Measurements from ENCODE around the gene POMC. TPM values are rescaled to one million over a fixed set of nuclear protein-coding genes. Genes with fewer than 3 reads are reported as not detected.
A peak's percentile ranks its signal among the peaks of the same experiment; 100 is the strongest.
"Not testable (repeated sequence)": the region's sequence is repeated elsewhere in the genome, so short reads cannot be mapped to it uniquely, and the experiment has no call there.

Gene POMC
- total and polyA plus RNA-seq, 10 donors, result 2.4 to 9.8 (median 4.0) TPM

DNA sequence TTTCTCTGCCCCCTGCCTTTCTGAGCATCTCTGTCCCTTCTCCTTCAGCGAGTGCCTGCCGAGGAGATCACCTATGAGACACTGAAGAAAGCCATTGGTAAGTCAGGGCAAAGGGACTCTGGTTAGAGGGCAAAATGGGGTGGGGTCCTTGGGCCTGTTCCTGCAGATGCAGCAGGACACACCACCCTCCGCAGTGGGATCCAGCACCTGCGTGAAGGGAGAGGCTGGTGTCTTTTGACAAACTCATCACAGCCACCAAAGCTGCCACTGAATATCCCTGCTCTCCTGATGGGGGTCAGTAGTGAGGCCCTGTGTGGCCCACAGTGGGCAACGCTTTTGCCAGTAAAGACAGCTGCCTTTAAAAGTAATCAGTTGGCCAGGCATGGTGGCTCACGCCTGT, 18.7 kb downstream of the POMC start:
- intact Hi-C loops (cut with DNase I; ENCODE audit: low total_unique reads), result no loop called here
- TF ChIP-seq POLR2A (IDR thresholded peaks at IDR 0.05) (no peak), POLR2AphosphoS5 (IDR thresholded peaks at IDR 0.05) (no peak)
- TF ChIP-seq, protein P1, sequence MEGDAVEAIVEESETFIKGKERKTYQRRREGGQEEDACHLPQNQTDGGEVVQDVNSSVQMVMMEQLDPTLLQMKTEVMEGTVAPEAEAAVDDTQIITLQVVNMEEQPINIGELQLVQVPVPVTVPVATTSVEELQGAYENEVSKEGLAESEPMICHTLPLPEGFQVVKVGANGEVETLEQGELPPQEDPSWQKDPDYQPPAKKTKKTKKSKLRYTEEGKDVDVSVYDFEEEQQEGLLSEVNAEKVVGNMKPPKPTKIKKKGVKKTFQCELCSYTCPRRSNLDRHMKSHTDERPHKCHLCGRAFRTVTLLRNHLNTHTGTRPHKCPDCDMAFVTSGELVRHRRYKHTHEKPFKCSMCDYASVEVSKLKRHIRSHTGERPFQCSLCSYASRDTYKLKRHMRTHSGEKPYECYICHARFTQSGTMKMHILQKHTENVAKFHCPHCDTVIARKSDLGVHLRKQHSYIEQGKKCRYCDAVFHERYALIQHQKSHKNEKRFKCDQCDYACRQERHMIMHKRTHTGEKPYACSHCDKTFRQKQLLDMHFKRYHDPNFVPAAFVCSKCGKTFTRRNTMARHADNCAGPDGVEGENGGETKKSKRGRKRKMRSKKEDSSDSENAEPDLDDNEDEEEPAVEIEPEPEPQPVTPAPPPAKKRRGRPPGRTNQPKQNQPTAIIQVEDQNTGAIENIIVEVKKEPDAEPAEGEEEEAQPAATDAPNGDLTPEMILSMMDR (IDR thresholded peaks at IDR 0.05 in 8 of 11, conservative IDR thresholded peaks at IDR 0.05 in 3 of 11), result no peak
- H3K4me3 ChIP-seq, result no peak overlapping the region
- peaks cover 0 to 43% (median 0%) of the 10 kb centered on the region in 6 donors for H3K36me3 ChIP-seq
- DNase-seq, result peak; percentile 52
- H3K27me3 ChIP-seq (replicated peaks in 1 of 7), result no peaks in the 10 kb centered on the region
- no peaks in the 10 kb centered on the region for H3K9me3 ChIP-seq
- no peaks in the 10 kb centered on the region for H3K4me1 ChIP-seq
- no peak overlapping the region for H3K27ac ChIP-seq
- 70 to 96% (median 94%) methylated on average over 2 to 6 of the region's 6 CpGs for WGBS, 5 donors

DNA sequence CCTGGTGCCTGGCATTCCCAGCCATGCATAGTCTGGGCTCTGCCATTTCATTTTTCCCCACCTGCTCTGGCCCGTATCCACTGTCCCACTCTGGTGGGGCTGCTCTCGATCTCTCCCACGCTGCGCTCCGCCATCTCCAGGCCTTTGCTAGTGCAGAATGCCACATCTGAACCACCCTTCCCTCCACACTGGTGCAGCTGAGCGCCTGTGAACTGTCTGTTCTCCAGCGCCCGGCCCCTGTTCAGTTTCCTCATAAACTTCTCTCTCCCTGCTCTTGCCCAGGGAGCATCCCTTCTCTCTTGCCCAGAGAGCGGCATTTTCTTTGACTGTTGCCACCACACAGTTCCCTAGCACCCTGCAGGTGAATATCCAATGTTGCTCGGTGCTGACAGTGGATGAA, 21.5 kb downstream of the POMC start:
- no peak overlapping the region for H3K4me3 ChIP-seq
- peaks cover 0 to 37% (median 0%) of the 10 kb centered on the region in 6 donors for H3K36me3 ChIP-seq
- TF ChIP-seq POLR2A (IDR thresholded peaks at IDR 0.05) (no peak), POLR2AphosphoS5 (IDR thresholded peaks at IDR 0.05) (no peak)
- TF ChIP-seq, protein P1 (IDR thresholded peaks at IDR 0.05 in 8 of 11, conservative IDR thresholded peaks at IDR 0.05 in 3 of 11), result no peak
- DNase-seq, result no peak
- H3K27me3 ChIP-seq (replicated peaks in 1 of 7), result no peaks in the 10 kb centered on the region
- H3K27ac ChIP-seq, result no peak overlapping the region
- intact Hi-C loops (cut with DNase I; ENCODE audit: low total_unique reads), result no loop called here
- no peaks in the 10 kb centered on the region for H3K9me3 ChIP-seq
- H3K4me1 ChIP-seq, result no peaks in the 10 kb centered on the region
- WGBS, 5 donors, result 90 to 98% (median 97%) methylated on average over 10 of the region's 10 CpGs

DNA sequence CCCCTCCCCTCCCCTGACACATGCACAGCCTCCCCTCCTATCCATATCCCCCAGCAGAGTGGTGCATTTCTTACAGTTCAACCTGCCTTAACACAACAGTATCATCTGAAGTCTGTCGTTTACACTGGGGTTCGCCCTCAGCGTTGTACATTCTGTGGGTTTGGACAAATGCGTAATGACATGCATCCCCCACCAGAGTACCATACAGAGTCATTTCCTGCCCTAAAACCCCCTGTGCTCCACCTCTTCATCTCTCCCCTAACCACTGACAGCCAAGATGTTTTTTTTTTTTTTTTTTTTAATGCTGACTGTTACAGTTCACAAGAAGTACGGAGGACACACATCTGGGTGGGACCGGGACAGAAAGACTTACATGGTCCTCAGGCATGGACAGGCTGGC, 22.6 kb downstream of the POMC start:
- Histone ChIP-seq H3K27ac (no peak overlapping the region), H3K36me3 (peaks cover 0 to 32% (median 0%) of the 10 kb centered on the region in 6 donors)

DNA sequence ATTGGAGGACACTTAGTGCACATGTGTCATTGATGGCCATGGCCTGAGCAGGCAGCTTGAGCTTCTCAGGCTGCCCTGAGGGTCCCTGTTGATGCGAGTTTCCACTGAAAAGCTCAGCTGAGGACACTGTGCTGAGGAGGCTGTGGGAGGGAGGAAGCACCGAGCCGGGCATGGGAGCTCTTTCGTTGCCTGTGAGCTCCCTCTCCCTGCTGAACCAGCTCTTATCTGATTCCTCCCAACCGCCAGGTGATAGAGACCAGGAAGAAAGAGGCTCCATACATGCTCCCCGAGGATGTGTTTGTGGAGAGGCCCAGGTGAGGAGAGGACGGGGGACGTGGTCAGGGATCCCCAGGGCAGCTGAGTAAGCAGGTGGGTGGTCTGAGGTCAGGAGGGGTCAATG, 27.3 kb downstream of the POMC start:
- Histone ChIP-seq H3K4me3 (no peak overlapping the region), H3K36me3 (peaks cover 0 to 43% (median 0%) of the 10 kb centered on the region in 6 donors), H3K9me3 (no peaks in the 10 kb centered on the region), H3K27ac (no peak overlapping the region), H3K4me1 (no peaks in the 10 kb centered on the region), H3K27me3 (replicated peaks in 1 of 7) (peaks cover 0 to 8% (median 0%) of the 10 kb centered on the region in 7 donors)
- TF ChIP-seq, protein P1 (IDR thresholded peaks at IDR 0.05 in 8 of 11, conservative IDR thresholded peaks at IDR 0.05 in 3 of 11), result no peak
- TF ChIP-seq POLR2A (IDR thresholded peaks at IDR 0.05), result no peak
- no peak for TF ChIP-seq POLR2AphosphoS5 (IDR thresholded peaks at IDR 0.05)
- WGBS, 5 donors, result 79 to 88% (median 84%) methylated on average over 7 to 8 of the region's 8 CpGs
- DNase-seq, result no peak
- intact Hi-C loops (cut with DNase I; ENCODE audit: low total_unique reads), result no loop called here

More for the DNA sequence above, 22.6 kb downstream of the POMC start:
- TF ChIP-seq, protein P1 (IDR thresholded peaks at IDR 0.05 in 8 of 11, conservative IDR thresholded peaks at IDR 0.05 in 3 of 11), result no peak
- TF ChIP-seq POLR2A (IDR thresholded peaks at IDR 0.05) (no peak), POLR2AphosphoS5 (IDR thresholded peaks at IDR 0.05) (no peak)
- Histone ChIP-seq H3K27me3 (replicated peaks in 1 of 7) (no peaks in the 10 kb centered on the region), H3K4me3 (no peak overlapping the region), H3K4me1 (no peaks in the 10 kb centered on the region), H3K9me3 (no peaks in the 10 kb centered on the region)
- no peak for DNase-seq
- WGBS, 5 donors, result 60 to 71% (median 70%) methylated on average over 6 of the region's 6 CpGs
- intact Hi-C loops (cut with DNase I; ENCODE audit: low total_unique reads), result no loop called here

DNA sequence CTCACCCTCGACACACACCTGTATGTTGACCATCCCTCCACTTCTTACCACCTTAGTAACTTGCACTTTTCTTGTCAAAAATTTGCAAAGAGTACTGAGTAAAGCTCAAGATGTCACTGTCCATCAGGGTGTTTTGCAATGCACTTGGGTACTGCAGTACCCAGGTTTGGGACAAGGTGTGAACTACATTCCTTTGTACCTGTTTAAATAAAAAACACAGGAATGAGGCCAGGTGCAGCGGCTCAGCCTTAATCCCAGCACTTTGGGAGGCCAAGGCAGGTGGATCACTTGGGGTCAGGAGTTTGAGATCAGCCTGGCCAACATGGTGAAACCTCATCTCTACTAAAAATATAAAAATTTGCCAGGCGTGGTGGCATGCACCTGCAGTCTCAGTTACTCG, 27.8 kb downstream of the POMC start:
- intact Hi-C loops (cut with DNase I; ENCODE audit: low total_unique reads); H3K4me1 ChIP-seq; H3K27ac ChIP-seq; DNase-seq; H3K9me3 ChIP-seq; H3K4me3 ChIP-seq; H3K27me3 ChIP-seq (replicated peaks in 1 of 7): not testable (repeated sequence)
- peaks cover 0 to 43% (median 0%) of the 10 kb centered on the region in 6 donors for H3K36me3 ChIP-seq
- 84 to 95% (median 89%) methylated on average over 4 of the region's 4 CpGs for WGBS, 5 donors
